Measurements from ENCODE around the gene ARHGEF19. TPM values are rescaled to one million over a fixed set of nuclear protein-coding genes. Genes with fewer than 3 reads are reported as not detected.
A peak's percentile ranks its signal among the peaks of the same experiment; 100 is the strongest.

The ARHGEF19 gene
- total and polyA plus RNA-seq, 9 of the 15 experiments (the other 6 are each of a cell fraction or from before 2014, with no cell fraction given), result 0.73 to 21.0 (median 5.2) TPM

DNA sequence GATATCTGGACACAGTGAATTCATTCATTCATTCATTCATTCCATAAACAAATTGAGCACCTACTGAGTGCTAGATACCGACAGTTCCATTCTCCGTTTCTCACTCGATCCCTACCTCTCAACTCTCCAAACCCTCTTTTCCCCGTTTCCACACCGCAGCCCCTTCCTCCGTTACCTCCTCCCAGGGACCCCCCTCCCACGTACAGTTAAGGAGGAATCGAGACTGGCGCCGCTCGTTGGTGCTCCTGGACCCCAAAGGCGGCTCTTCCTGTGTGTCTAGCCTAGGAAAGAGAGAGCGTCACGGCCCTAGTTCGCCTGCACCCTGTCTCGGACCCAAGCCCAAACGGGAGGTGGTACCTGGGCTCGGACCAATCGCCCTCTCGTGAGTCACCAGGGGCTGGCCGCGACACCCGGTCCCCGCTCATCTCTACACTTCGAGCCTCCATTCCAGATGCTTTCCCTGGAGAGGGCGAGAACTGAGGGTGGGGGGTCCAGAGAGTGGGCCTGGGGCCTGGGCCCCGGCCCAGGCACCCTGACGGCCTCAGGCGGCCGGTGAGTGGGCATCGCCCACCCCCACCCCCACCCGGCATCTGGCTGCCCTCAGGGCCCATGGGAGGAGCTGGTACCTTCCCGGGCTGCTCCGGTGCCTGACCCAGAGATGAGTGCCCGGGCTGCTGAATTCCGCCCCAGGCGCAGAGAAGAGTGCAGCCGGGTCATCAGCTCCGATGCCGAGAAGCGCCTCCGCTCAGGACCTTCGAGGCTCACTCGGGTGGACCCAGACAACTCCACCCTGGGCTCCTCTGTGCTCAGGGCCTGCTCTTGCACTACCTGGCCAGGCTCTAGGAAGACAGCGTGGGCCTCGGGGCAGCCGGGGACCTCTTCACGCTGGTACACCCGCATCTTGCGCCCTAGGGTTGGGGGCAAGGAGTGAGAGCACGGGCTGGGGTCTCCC is 4.9 kb downstream of the ARHGEF19 start (continued):
- TF ChIP-seq, protein P1, sequence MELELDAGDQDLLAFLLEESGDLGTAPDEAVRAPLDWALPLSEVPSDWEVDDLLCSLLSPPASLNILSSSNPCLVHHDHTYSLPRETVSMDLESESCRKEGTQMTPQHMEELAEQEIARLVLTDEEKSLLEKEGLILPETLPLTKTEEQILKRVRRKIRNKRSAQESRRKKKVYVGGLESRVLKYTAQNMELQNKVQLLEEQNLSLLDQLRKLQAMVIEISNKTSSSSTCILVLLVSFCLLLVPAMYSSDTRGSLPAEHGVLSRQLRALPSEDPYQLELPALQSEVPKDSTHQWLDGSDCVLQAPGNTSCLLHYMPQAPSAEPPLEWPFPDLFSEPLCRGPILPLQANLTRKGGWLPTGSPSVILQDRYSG (tag; conservative IDR thresholded peaks at IDR 0.05; ENCODE audit: low read depth), result no peak; the same call in 1 of the 2 replicates
- TF ChIP-seq ZNF551 (CRISPR knock-in tag; IDR thresholded peaks at IDR 0.05) (no peak), GTF2E2 (tag; IDR thresholded peaks at IDR 0.05) (peak; percentile 50; the same call in 1 of the 2 replicates), SIX5 (IDR thresholded peaks at IDR 0.05; ENCODE audit: borderline replicate concordance in 1 of 2, insufficient read depth in 1 of 2, low read depth in 1 of 2, low read length in 2 of 2) (no peak), GABPA (tag; conservative IDR thresholded peaks at IDR 0.05; ENCODE audit: low read depth) (no peak), PHB (CRISPR knock-in tag; IDR thresholded peaks at IDR 0.05) (no peak), SLC30A9 (CRISPR knock-in tag; IDR thresholded peaks at IDR 0.05) (no peak), NFYB (IDR thresholded peaks at IDR 0.05; ENCODE audit: extremely low read depth, insufficient read length) (no peak), ZNF586 (CRISPR knock-in tag; conservative IDR thresholded peaks at IDR 0.05) (no peak), SRSF3 (IDR thresholded peaks at IDR 0.05; ENCODE audit: insufficient read depth, low read length) (no peak)
- TF ChIP-seq, protein P2, sequence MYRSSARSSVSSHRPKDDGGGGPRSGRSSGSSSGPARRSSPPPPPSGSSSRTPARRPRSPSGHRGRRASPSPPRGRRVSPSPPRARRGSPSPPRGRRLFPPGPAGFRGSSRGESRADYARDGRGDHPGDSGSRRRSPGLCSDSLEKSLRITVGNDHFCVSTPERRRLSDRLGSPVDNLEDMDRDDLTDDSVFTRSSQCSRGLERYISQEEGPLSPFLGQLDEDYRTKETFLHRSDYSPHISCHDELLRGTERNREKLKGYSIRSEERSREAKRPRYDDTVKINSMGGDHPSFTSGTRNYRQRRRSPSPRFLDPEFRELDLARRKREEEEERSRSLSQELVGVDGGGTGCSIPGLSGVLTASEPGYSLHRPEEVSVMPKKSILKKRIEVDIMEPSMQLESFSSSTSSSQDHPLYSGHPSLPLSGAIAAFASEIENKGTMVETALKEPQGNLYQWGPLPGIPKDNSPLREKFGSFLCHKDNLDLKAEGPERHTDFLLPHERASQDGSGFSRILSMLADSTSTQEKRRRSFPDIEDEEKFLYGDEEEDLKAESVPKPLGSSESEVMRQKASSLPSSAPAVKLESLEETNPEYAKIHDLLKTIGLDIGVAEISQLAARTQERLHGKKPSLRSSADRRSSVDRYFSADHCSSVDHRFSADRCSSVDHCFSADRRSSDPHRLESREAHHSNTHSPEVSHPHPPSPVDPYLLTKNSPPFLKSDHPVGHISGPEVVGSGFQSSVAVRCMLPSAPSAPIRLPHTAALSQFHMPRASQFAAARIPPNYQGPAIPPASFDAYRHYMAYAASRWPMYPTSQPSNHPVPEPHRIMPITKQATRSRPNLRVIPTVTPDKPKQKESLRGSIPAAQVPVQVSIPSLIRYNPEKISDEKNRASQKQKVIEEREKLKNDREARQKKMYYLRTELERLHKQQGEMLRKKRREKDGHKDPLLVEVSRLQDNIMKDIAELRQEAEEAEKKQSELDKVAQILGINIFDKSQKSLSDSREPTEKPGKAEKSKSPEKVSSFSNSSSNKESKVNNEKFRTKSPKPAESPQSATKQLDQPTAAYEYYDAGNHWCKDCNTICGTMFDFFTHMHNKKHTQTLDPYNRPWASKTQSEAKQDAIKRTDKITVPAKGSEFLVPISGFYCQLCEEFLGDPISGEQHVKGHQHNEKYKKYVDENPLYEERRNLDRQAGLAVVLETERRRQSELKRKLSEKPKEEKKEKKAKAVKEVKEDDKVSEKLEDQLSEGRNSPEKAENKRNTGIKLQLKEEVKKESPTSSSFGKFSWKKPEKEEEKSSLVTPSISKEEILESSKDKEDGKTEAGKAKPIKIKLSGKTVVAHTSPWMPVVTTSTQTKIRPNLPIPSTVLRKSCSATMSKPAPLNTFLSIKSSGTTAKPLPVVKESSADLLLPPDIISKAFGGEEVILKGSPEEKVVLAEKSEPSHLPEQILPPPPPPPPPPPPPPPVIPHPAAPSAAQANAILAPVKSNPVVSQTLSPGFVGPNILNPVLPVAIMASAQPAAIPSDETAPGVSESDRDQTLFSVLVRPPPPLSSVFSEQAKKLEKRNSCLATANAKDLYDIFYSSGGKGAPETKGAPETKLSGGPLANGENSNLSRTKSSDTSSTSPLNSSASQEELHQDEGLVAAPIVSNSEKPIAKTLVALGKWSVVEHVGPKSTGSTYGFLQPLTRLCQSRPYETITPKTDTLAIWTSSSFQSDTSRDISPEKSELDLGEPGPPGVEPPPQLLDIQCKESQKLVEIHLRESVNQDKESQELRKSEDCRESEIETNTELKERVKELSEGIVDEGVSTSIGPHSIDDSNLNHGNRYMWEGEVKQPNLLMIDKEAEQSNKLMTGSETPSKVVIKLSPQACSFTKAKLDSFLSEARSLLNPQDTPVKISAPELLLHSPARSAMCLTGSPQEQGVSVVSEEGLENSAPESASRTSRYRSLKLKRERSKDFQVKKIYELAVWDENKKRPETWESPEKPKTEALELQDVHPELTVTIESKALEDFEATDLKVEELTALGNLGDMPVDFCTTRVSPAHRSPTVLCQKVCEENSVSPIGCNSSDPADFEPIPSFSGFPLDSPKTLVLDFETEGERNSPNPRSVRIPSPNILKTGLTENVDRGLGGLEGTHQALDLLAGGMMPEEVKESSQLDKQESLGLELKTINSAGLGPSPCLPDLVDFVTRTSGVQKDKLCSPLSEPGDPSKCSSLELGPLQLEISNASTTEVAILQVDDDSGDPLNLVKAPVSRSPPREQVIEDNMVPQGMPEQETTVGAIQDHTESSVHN (IDR thresholded peaks at IDR 0.05; ENCODE audit: borderline replicate concordance in 1 of 2, low read depth in 1 of 2), result no peak
- TF ChIP-seq, protein P3, sequence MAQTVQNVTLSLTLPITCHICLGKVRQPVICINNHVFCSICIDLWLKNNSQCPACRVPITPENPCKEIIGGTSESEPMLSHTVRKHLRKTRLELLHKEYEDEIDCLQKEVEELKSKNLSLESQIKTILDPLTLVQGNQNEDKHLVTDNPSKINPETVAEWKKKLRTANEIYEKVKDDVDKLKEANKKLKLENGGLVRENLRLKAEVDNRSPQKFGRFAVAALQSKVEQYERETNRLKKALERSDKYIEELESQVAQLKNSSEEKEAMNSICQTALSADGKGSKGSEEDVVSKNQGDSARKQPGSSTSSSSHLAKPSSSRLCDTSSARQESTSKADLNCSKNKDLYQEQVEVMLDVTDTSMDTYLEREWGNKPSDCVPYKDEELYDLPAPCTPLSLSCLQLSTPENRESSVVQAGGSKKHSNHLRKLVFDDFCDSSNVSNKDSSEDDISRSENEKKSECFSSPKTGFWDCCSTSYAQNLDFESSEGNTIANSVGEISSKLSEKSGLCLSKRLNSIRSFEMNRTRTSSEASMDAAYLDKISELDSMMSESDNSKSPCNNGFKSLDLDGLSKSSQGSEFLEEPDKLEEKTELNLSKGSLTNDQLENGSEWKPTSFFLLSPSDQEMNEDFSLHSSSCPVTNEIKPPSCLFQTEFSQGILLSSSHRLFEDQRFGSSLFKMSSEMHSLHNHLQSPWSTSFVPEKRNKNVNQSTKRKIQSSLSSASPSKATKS (CRISPR knock-in tag; IDR thresholded peaks at IDR 0.05), result no peak

Data from K562 (cell line).